ENCODE measurements around the gene UBE2G1.

DNA sequence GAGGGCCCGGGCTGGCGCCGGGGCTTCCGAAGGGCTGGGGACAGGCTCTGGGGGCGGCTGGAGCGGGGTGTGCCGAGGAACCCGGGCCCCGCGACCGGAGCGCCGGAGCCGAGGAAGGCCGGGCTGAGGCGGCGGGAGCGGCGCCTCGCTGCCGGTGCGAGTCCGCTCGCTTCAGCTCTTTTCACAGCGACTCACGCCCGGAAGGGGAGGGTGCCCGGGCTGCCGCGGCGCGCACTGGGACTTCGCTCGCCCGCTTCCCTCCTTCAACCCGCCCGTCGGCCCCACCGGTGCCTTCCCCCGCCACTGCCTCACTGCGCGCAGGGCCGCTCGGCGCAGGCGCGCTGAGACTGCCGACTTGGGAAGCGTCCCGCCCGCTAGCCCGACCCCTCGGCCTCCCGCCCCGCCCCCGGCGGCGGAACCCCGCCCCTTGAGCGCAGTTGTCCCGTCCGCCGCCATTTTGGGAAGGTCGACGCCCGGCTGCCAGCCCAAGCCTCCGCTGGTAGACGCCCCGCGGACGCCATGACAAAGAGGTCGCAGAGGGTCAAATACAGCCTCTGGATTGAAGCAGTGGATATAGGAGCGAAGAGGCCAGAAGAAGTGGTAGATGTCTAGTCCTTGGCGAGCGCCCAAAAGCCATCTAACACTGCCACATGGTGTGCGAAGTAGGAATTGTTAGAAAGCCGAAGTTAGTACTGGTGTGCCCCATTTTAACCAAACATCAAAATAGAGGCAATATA lies at the start of gene UBE2G1:
- no peak; the same call in 1 of the 2 replicates for TF ChIP-seq SIN3A (IDR thresholded peaks at IDR 0.05; ENCODE audit: borderline replicate concordance, insufficient read depth, low read length)
- TF ChIP-seq POLR2AphosphoS5 (IDR thresholded peaks at IDR 0.05; ENCODE audit: low read depth, low read length) = peak; percentile 81
- peak; percentile 90; the same call in 1 of the 2 replicates for TF ChIP-seq TAF1 (IDR thresholded peaks at IDR 0.05; ENCODE audit: borderline replicate concordance, insufficient read depth, low read length)
- TF ChIP-seq, protein P1, sequence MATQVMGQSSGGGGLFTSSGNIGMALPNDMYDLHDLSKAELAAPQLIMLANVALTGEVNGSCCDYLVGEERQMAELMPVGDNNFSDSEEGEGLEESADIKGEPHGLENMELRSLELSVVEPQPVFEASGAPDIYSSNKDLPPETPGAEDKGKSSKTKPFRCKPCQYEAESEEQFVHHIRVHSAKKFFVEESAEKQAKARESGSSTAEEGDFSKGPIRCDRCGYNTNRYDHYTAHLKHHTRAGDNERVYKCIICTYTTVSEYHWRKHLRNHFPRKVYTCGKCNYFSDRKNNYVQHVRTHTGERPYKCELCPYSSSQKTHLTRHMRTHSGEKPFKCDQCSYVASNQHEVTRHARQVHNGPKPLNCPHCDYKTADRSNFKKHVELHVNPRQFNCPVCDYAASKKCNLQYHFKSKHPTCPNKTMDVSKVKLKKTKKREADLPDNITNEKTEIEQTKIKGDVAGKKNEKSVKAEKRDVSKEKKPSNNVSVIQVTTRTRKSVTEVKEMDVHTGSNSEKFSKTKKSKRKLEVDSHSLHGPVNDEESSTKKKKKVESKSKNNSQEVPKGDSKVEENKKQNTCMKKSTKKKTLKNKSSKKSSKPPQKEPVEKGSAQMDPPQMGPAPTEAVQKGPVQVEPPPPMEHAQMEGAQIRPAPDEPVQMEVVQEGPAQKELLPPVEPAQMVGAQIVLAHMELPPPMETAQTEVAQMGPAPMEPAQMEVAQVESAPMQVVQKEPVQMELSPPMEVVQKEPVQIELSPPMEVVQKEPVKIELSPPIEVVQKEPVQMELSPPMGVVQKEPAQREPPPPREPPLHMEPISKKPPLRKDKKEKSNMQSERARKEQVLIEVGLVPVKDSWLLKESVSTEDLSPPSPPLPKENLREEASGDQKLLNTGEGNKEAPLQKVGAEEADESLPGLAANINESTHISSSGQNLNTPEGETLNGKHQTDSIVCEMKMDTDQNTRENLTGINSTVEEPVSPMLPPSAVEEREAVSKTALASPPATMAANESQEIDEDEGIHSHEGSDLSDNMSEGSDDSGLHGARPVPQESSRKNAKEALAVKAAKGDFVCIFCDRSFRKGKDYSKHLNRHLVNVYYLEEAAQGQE (IDR thresholded peaks at IDR 0.05; ENCODE audit: insufficient read depth in 1 of 2, low read depth in 2 of 2, low read length in 2 of 2) = no peak
